GM21529 (cell line): ENCODE data around the gene ZMYND19.
"Not testable (repeated sequence)": the region's sequence is repeated elsewhere in the genome, so short reads cannot be mapped to it uniquely, and the experiment has no call there.

ENCODE experiments used
- ATAC-seq: cut with Tn5 transposase; IDR thresholded peaks from one replicate; pipeline ENCODE4 v1.9.1; 2021; ENCODE audit not compliant: unreplicated experiment

Gene ZMYND19

DNA sequence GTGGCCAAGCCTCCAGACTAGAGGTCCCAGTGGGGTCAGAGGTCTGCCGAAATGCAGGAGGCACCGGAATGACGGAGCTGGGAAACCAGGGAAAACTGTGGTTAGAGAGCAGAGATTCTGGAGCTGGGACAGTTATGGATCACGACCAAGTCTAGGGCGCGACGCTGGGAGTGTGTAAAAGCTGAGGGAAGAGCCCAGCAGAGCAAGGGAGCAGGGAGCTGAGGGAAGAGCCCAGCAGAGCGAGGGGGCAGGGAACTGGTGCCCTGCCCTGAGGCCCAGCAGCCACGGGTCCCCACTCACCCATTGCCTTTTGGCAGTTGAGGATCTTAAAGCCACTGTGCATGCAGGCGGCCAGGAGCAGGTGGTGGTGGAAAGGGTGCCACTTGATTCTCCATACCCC lies 26.2 kb downstream of the ZMYND19 start:
- ATAC-seq, result no peak

DNA sequence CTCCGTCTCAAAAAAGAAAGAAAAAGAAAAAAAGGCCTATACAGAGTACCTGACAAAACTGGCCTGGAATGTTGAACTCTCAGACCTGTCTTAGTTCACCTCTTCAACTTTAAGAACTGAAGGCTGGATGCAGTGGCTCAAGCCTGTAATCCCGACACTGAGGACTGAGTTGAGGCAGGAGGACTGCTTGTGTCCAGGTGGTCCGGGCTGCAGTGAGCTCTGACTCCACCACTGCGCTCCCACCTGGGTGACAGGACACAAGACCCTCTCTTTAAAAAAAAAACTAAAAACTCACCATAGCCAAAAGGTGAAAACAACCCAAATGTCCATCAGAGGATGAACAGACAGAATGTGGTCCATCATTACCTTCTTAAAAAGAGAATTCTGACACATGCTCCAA lies 32.2 kb downstream of the ZMYND19 start:
- ATAC-seq, result no peak

- ATAC-seq, result no peak
Observed at GRCh38 chr9:137556069-137556838, 34.1 kb downstream of the ZMYND19 start.

DNA sequence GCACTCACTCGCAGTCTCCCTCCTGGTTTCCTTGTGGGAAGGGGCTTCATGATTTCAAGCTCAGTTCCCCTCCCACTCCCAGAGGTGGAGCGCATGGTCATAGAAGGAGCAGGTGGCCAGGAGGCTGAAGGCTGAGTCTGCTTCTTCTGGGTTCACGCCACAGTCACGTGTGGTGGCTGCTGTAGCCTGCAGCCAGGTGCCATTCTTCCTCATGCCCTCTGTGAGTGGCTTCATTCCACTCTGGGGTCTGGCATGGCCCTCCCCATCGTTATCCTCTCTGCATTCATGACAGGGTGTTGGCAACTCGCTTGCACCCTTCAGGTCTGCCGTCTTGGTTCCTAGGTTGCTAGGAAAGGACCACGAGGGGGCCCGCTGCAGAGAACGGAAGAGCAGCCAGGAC lies 35.1 kb downstream of the ZMYND19 start:
- ATAC-seq, result no peak

- no peak for ATAC-seq
Observed at GRCh38 chr9:137554349-137554748, 36.0 kb downstream of the ZMYND19 start.

DNA sequence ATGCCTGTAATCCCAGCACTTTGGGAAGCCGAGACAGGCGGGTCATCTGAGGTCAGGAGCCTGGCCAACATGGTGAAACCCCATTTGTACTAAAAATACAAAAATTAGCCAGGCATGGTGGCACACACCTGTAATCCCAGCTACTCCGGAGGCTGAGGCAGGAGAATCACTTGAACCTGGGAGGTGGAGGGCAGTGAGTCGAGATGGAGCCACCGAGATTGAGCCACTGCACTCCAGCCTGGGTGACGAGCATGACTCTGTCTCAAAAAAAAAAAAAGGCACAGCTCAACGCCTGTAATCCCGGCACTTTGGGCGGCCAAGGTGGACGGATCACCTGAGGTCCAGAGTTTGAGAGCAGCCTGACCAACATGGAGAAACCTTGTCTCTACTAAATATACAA lies 36.7 kb downstream of the ZMYND19 start:
- ATAC-seq, result not testable (repeated sequence)

GRCh38 chr9:137552022-137552768 lies 38.1 kb downstream of the ZMYND19 start:
- peak; percentile 28 for ATAC-seq

- ATAC-seq, result peak; percentile 69
Observed at GRCh38 chr9:137551264-137552021, 38.9 kb downstream of the ZMYND19 start, which contains the start of gene MRPL41. MRPL41 (plus strand) TSS chr9:137551879; CDS start chr9:137552082, 203 bp downstream.

- peak; percentile 2 for ATAC-seq
Observed at GRCh38 chr9:137550958-137551263, 39.4 kb downstream of the ZMYND19 start.

GRCh38 chr9:137550231-137550621 lies 40.1 kb downstream of the ZMYND19 start, which contains the start of gene PNPLA7:
PNPLA7 (minus strand) TSS chr9:137550402; CDS start chr9:137550197, 205 bp downstream.
- no peak for ATAC-seq

DNA sequence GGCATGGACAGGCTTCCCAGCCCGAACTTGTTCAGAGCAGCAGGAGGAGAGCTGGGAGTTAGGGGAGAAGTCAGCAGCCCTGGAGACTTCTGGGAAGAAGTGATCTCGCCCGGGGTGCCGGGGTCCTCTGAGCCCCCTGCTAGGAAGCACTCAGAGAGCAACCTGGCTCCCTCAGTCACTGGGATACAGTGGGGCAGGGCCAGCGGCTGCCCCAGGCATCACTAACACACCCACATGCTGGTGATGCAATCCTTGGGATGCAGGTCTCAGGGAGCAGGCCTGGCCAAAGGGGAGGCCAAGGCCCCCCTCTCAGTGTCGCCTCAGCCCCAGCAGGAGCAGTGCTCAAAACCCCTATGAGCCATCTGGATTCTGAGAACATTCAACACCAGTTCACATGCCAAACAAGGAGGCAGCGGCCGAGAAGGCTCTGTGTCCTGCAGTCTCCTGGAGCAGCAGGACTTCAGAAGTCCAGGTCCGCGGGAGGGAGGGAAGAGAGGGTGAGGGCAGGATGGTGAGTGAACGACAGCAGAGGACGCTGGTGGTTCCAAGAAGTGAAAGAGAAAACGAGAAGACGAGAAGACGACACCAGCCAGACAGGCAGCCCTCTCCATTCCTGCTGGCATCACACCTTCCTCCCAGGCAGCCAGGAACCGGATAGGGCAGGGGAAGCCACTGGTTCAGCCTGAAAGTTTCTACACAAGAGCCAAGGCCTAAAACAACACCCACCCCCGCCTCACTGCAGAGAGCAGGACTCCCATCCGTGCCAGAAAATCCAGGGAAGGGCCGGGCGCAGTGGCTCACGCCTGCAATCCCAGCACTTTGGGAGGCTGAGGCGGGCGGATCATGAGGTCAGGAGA lies 42.4 kb downstream of the ZMYND19 start:
- ATAC-seq, result no peak

DNA sequence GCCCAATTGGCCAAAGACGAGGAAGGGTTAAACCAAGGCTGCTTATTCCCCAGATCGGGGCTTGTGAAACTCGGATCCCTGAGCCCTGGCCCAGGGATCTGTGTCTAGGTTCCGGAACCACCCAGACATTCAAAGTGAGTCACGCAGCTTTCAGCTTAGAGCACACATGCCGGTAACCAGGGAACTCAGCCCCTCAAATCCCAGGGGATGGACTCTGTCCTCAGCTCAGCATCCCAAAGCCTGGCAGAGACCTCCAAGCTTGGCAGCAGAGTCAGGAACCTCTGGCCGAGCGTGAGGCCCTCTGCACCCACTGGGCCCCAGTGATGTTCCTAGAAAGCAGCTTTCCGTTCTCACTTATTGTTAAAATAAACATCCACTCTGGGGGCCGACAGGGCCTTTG lies 45.2 kb downstream of the ZMYND19 start:
- ATAC-seq, result no peak

GRCh38 chr9:137544176-137544760 lies 46.0 kb downstream of the ZMYND19 start:
- no peak for ATAC-seq

GRCh38 chr9:137543237-137543963 lies 46.9 kb downstream of the ZMYND19 start:
- ATAC-seq, result no peak

DNA sequence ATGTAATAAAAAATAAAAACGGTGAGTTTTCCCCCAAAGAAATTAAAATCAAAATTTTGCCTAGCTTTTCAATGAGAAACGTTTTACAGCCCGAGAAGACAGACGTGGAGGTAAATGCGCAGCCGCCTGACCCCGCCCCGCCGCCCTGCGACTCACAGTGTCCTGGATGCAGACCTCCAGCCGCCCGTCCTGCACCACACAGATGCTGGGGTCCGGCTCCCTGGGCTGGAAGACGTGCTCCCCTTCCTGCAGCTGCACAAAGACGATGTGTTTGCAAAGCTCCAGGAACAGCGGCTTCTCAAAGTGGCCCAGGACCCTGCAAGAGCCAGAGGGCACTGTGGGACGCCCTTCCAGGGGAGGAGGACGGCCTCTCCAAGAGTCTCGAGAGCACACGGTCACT lies 47.8 kb downstream of the ZMYND19 start:
- no peak for ATAC-seq

DNA sequence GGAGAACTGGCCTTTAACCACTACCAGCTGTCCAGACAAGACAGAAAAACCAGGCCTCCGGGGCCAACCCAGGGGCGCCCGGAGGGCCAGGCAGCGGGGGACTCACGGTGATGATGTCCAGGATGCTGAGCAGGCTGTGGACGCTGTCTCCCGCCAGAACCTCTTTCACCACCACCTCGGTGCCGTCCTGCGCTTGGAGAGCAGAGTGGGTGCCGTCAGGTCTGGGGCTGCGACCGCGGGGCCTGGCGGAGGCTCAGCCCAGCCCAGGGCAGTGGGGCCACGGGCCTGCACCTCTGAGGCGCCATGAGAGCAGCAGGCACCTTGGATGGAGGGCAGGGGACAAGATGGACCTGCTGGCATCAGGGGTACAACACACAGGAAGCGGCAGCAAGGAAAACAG lies 49.8 kb downstream of the ZMYND19 start:
- no peak for ATAC-seq

- no peak for ATAC-seq
Observed at GRCh38 chr9:137538058-137538457, 52.3 kb downstream of the ZMYND19 start.

DNA sequence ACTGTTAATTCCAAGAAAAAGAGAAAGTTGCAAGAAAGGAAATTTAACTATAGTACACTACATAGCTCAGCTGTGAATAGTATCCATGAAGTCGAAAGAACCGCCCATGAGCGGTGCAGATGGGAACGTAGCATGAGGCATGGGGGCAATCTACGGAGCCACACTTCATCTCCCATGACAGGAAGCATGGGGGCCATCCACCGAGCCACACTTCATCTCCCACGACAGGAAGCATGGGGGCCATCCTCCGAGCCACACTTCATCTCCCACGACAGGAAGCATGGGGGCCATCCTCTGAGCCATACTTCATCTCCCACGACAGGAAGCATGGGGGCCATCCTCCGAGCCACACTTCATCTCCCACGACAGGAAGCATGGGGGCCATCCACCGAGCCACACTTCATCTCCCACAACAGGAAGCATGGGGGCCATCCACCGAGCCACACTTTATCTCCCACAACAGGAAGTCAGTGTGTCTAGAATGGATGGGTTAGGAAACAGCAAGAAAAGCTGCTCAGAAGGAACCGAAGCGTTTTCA lies 53.6 kb downstream of the ZMYND19 start:
- not testable (repeated sequence) for ATAC-seq

- no peak for ATAC-seq
Observed at GRCh38 chr9:137535120-137535428, 55.2 kb downstream of the ZMYND19 start.
